Measurements from ENCODE around the gene ASCL3. TPM values are rescaled to one million over a fixed set of nuclear protein-coding genes. Genes with fewer than 3 reads are reported as not detected.
A peak's percentile ranks its signal among the peaks of the same experiment; 100 is the strongest.
"Not testable (repeated sequence)": the region's sequence is repeated elsewhere in the genome, so short reads cannot be mapped to it uniquely, and the experiment has no call there.

The ASCL3 gene
- total RNA-seq, 1 donor from 2014 or later = not detected

GRCh38 chr11:8937659-8938058, 5.2 kb downstream of the ASCL3 start:
- DNase-seq (ENCODE audit: low read depth) = no peak
- no peaks in the 10 kb centered on the region for H3K27me3 ChIP-seq (ENCODE audit: control insufficient read depth, insufficient read depth, low read length)
- no peak for FAIRE-seq
- no peaks in the 10 kb centered on the region for H3K36me3 ChIP-seq (ENCODE audit: control insufficient read depth, insufficient read depth, low read length)
- TF ChIP-seq CTCF (IDR thresholded peaks at IDR 0.05; ENCODE audit: insufficient read depth, low read length, severe bottlenecking) = no peak
- no peak overlapping the region for H3K4me3 ChIP-seq (ENCODE audit: low read depth, low read length)

- Histone ChIP-seq H3K36me3 (ENCODE audit: control insufficient read depth, insufficient read depth, low read length) (no peaks in the 10 kb centered on the region), H3K4me3 (ENCODE audit: low read depth, low read length) (no peak overlapping the region), H3K27me3 (ENCODE audit: control insufficient read depth, insufficient read depth, low read length) (no peaks in the 10 kb centered on the region)
- FAIRE-seq = no peak
- TF ChIP-seq CTCF (IDR thresholded peaks at IDR 0.05; ENCODE audit: insufficient read depth, low read length, severe bottlenecking) = no peak
- no peak for DNase-seq (ENCODE audit: low read depth)
Observed at GRCh38 chr11:8937159-8937558, 5.7 kb downstream of the ASCL3 start.

GRCh38 chr11:8935789-8936188, 7.0 kb downstream of the ASCL3 start:
- H3K27me3 ChIP-seq (ENCODE audit: control insufficient read depth, insufficient read depth, low read length); DNase-seq (ENCODE audit: low read depth); H3K4me3 ChIP-seq (ENCODE audit: low read depth, low read length); FAIRE-seq; H3K36me3 ChIP-seq (ENCODE audit: control insufficient read depth, insufficient read depth, low read length): not testable (repeated sequence)

GRCh38 chr11:8934742-8935488, 7.9 kb downstream of the ASCL3 start:
- DNase-seq (ENCODE audit: low read depth) (peak; percentile 63), FAIRE-seq (peak; percentile 58)
- TF ChIP-seq CTCF (IDR thresholded peaks at IDR 0.05; ENCODE audit: insufficient read depth, low read length, severe bottlenecking) = no peak

GRCh38 chr11:8933931-8934330, 8.9 kb downstream of the ASCL3 start:
- DNase-seq (ENCODE audit: low read depth) (no peak), FAIRE-seq (peak; percentile 32)
- Histone ChIP-seq H3K4me3 (ENCODE audit: low read depth, low read length) (no peak overlapping the region), H3K27me3 (ENCODE audit: control insufficient read depth, insufficient read depth, low read length) (no peaks in the 10 kb centered on the region), H3K36me3 (ENCODE audit: control insufficient read depth, insufficient read depth, low read length) (no peaks in the 10 kb centered on the region)
- no peak for TF ChIP-seq CTCF (IDR thresholded peaks at IDR 0.05; ENCODE audit: insufficient read depth, low read length, severe bottlenecking)

More at GRCh38 chr11:8934742-8935488, 7.9 kb downstream of the ASCL3 start:
- Histone ChIP-seq H3K27me3 (ENCODE audit: control insufficient read depth, insufficient read depth, low read length) (no peaks in the 10 kb centered on the region), H3K36me3 (ENCODE audit: control insufficient read depth, insufficient read depth, low read length) (no peaks in the 10 kb centered on the region), H3K4me3 (ENCODE audit: low read depth, low read length) (no peak overlapping the region)

- Histone ChIP-seq H3K27me3 (ENCODE audit: control insufficient read depth, insufficient read depth, low read length) (no peaks in the 10 kb centered on the region), H3K36me3 (ENCODE audit: control insufficient read depth, insufficient read depth, low read length) (no peaks in the 10 kb centered on the region), H3K4me3 (ENCODE audit: low read depth, low read length) (no peak within 1 kb of the TSS)
- DNase-seq (ENCODE audit: low read depth) = no peak
- no peak for TF ChIP-seq CTCF (IDR thresholded peaks at IDR 0.05; ENCODE audit: insufficient read depth, low read length, severe bottlenecking)
- peak; percentile 43 for FAIRE-seq
Observed at GRCh38 chr11:8932564-8933180, 10.1 kb downstream of the ASCL3 start, which contains the start of gene C11orf16. Gene C11orf16 (minus strand): TSS chr11:8932947. CDS start chr11:8932308, 639 bp downstream.

Measured in bronchial epithelial cell (primary cell).